Ishikawa (cell line): Measurements from ENCODE around the gene KDM2A.

Source experiments
- CEBPB ChIP-seq: IDR thresholded peaks from 2 replicates; pipeline ENCODE4 v1.6.1; 2012
- CREB1 ChIP-seq: IDR thresholded peaks from 2 replicates; pipeline ENCODE4 v1.6.1; 2012; ENCODE audit warnings: low read depth
- EGR1 ChIP-seq: IDR thresholded peaks from 2 replicates; pipeline ENCODE4 v1.6.1; 2012
- EP300 ChIP-seq: IDR thresholded peaks from 2 replicates; pipeline ENCODE4 v1.6.1; 2012; ENCODE audit warnings: borderline replicate concordance
- FOXM1 ChIP-seq: IDR thresholded peaks from 2 replicates; pipeline ENCODE4 v1.6.1; 2012; ENCODE audit warnings: low read depth, borderline replicate concordance
- MAX ChIP-seq: IDR thresholded peaks from 2 replicates; pipeline ENCODE4 v1.6.1; 2012
- NFIC ChIP-seq: IDR thresholded peaks from 2 replicates; pipeline ENCODE4 v1.6.1; 2012
- RAD21 ChIP-seq: IDR thresholded peaks from 2 replicates; pipeline ENCODE4 v1.6.1; 2012; ENCODE audit warnings: low read depth
- TAF1 ChIP-seq: IDR thresholded peaks from 2 replicates; pipeline ENCODE4 v1.6.1; 2012; ENCODE audit warnings: low read depth, mild to moderate bottlenecking
- TCF12 ChIP-seq: IDR thresholded peaks from 2 replicates; pipeline ENCODE4 v1.6.1; 2012; ENCODE audit warnings: low read depth
- TEAD4 ChIP-seq: IDR thresholded peaks from 2 replicates; pipeline ENCODE4 v1.6.1; 2012
- YY1 ChIP-seq: IDR thresholded peaks from 2 replicates; pipeline ENCODE4 v1.6.1; 2012; ENCODE audit warnings: low read depth
- ZBTB7A ChIP-seq: IDR thresholded peaks from 2 replicates; pipeline ENCODE4 v1.6.1; 2012; ENCODE audit warnings: low read depth
- TF ChIP-seq, protein P1 (sequence below): IDR thresholded peaks from 2 replicates; pipeline ENCODE4 v1.6.1; 2012
- TF ChIP-seq, protein P2 (sequence below): IDR thresholded peaks from 2 replicates; pipeline ENCODE4 v1.6.1; 2012; ENCODE audit warnings: low read depth, mild to moderate bottlenecking

The KDM2A gene

DNA sequence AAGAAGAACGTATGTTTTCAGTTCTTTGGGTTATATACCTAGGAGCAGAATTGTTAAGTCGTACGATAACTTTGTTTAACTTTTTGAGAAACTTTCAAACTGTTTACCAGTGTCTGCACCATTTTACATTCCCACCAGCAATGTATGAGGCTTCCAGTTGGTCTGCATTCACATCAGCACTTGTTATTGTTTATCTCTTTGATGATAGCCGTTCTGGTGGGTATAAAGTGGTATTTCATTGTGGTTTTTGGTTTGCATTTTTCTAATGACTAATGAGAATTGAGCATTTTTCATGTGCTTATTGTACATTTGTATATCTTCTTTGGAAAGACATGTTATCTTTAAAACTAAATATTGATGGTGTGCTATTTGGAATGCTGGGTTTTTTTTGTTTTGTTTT, 59.8 kb downstream of the KDM2A start:
- no peak for TF ChIP-seq TEAD4
- TF ChIP-seq RAD21: no peak
- no peak for TF ChIP-seq CREB1
- no peak for TF ChIP-seq EGR1
- no peak for TF ChIP-seq FOXM1
- no peak for TF ChIP-seq TCF12
- TF ChIP-seq, protein P1, sequence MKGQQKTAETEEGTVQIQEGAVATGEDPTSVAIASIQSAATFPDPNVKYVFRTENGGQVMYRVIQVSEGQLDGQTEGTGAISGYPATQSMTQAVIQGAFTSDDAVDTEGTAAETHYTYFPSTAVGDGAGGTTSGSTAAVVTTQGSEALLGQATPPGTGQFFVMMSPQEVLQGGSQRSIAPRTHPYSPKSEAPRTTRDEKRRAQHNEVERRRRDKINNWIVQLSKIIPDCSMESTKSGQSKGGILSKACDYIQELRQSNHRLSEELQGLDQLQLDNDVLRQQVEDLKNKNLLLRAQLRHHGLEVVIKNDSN: no peak
- no peak for TF ChIP-seq YY1
- no peak for TF ChIP-seq CEBPB
- no peak for TF ChIP-seq TAF1
- no peak for TF ChIP-seq MAX
- TF ChIP-seq, protein P2, sequence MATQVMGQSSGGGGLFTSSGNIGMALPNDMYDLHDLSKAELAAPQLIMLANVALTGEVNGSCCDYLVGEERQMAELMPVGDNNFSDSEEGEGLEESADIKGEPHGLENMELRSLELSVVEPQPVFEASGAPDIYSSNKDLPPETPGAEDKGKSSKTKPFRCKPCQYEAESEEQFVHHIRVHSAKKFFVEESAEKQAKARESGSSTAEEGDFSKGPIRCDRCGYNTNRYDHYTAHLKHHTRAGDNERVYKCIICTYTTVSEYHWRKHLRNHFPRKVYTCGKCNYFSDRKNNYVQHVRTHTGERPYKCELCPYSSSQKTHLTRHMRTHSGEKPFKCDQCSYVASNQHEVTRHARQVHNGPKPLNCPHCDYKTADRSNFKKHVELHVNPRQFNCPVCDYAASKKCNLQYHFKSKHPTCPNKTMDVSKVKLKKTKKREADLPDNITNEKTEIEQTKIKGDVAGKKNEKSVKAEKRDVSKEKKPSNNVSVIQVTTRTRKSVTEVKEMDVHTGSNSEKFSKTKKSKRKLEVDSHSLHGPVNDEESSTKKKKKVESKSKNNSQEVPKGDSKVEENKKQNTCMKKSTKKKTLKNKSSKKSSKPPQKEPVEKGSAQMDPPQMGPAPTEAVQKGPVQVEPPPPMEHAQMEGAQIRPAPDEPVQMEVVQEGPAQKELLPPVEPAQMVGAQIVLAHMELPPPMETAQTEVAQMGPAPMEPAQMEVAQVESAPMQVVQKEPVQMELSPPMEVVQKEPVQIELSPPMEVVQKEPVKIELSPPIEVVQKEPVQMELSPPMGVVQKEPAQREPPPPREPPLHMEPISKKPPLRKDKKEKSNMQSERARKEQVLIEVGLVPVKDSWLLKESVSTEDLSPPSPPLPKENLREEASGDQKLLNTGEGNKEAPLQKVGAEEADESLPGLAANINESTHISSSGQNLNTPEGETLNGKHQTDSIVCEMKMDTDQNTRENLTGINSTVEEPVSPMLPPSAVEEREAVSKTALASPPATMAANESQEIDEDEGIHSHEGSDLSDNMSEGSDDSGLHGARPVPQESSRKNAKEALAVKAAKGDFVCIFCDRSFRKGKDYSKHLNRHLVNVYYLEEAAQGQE: no peak
- TF ChIP-seq NFIC: no peak

GRCh38 chr11:67179892-67180490, 60.9 kb downstream of the KDM2A start:
- TF ChIP-seq TCF12 (no peak), MAX (no peak), ZBTB7A (no peak), RAD21 (no peak)
- TF ChIP-seq, protein P2: no peak

GRCh38 chr11:67194096-67194495, 75.0 kb downstream of the KDM2A start:
- TF ChIP-seq CREB1: no peak
- no peak for TF ChIP-seq NFIC
- TF ChIP-seq RAD21: no peak
- TF ChIP-seq CEBPB: no peak
- no peak for TF ChIP-seq YY1
- TF ChIP-seq EP300: no peak
- TF ChIP-seq, protein P2: no peak
- no peak for TF ChIP-seq FOXM1
- no peak for TF ChIP-seq TCF12
- no peak for TF ChIP-seq TEAD4

GRCh38 chr11:67195971-67196456, 77.0 kb downstream of the KDM2A start:
- TF ChIP-seq ZBTB7A (no peak), RAD21 (no peak), TCF12 (no peak), FOXM1 (no peak), NFIC (no peak), CREB1 (no peak), YY1 (no peak), MAX (no peak), EGR1 (no peak)
- TF ChIP-seq, protein P1: no peak
